GM19240 (cell line): ENCODE data around the gene SS18L1.

ENCODE experiments used
- DNase-seq: peaks from one replicate; pipeline ENCODE4 v3.0.0; 2011; ENCODE audit warnings: low spot score; ENCODE audit not compliant: insufficient read length

Gene SS18L1

DNA sequence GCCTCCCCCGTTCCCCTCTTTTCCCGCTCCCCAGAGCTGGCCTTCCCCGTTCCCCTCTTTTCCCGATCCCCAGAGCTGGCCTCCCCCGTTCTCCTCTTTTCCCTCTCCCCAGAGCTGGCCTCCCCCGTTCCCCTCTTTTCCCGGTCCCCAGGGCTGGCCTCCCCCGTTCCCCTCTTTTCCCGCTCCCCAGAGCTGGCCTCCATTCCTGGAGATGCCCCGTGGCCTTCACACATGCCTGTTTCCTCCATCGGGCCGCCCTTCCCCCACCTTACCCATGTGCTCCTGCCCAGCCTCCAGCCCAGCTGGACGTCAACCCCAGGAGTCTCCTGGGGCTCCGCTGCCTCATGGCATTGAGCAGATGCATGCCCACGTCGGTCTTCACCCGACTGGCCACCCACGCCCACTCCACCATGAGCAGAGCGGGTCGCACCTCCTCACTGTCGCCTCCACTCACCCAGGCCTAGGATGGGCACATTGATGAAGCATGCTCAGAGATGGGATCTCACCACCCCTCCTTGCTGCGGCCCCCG, 8.3 kb downstream of the SS18L1 start:
- DNase-seq = no peak

DNA sequence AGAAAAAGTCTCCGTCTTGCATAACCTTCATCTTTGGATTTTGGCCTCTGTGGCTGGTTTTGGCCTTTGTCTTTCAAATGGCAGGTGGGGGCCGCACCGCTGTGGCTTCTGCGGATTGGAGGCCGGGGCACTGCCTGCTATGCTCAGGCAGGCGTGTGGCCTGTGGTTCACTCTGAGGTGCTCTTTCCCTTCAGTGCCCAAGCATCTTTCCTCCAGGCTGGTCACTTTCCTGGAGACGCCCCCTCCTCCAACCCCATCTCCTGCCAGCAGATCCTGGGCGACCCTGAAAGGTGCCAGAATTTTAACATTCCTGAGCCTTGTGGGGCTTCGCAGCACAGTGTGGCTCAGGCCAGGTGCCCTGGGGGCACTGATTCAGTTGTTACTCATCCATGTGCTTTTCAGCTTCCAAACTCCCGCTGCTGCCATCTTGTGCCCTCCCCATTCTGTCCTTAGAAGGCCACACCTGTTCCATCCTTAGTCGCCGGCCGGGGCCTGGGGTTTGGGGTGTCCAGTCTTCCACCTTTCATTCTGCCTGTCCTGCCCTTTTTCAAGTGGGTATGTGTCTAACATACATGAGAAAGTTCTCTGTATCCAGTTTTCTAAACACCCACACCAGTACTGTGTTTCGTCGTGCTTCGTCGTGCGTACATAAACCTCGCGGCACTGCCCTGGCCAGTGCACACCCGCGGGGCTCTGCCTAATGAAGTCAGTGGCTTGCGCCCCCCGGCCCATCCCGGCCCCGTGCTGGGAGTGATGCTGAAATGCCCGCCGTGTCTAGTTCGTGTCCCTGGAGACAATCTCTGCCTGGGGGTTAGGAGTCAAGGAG, 12.1 kb downstream of the SS18L1 start:
- DNase-seq = no peak

DNA sequence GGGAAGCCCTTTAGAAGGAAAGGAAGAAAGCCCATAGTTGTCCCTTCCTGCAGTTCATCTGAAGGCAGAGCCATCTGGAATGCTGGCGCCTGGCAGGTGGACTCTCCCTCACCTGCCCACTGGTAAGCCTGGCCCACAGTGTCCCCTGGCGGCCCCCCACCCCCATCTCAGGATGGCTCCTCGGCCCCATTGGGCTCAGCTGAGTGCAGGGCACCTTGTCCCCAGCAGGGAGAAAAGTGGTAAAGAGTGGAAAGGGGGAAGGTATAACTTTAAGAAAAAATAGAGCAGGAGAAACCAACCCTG, 12.6 kb downstream of the SS18L1 start:
- no peak for DNase-seq

GRCh38 chr20:62156592-62157386, 13.2 kb downstream of the SS18L1 start:
- DNase-seq = peak; percentile 79

GRCh38 chr20:62157387-62158087, 14.0 kb downstream of the SS18L1 start:
- DNase-seq = no peak

DNA sequence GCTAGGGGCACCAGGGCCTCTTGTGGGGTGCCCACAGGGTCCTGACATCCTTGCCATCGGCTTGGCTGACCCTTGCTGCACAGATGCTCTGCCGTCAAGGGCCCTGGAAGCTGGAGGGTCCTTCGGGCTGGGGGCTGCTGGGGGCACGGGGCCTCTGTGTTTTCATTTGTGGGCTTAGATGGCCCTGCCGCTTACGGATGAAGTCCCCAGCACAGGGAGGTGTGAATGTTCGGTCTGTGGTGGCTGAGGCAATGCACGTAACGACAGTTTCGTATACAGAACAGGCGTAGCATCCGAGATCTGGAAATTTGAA, 14.5 kb downstream of the SS18L1 start:
- no peak for DNase-seq

GRCh38 chr20:62158541-62158940, 15.0 kb downstream of the SS18L1 start:
- no peak for DNase-seq

DNA sequence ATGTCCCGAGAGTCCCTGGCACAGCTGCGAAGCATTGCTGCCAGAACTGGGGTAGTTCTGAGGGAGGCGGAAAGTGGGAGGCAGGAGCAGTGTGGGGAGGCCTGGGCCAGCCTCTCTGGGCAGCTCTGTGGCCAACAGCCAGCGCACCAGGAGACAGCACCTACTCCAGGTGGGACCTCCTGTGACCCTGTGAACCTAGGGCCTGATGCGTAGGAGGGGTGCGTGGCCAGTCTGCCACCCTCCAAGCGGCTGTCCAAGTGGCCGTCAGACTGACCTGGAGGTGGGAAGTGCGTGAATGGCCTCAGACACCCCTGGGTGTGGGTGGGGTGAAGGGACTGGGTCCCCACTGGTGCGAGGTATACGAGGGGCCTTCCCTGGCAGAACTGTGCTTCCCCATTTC, 15.5 kb downstream of the SS18L1 start:
- DNase-seq = no peak

DNA sequence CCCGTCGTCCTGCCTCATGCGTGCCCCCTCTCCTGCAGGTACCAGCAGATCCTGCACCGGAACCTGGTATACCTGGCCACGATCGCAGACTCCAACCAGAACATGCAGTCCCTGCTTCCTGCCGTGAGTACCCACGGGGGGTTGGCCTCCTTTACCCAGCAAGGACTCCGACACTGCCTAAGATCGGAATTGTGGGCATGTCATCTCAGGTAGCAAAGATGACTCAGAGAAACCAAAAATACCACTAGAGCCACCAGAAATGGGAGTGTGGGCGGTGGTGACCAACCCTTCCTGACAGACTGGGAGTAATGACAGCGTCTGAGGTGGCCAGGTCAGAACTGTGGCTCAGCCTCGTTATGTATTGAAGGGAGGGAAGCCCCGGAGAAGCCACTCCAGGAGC, 16.3 kb downstream of the SS18L1 start:
- no peak for DNase-seq

GRCh38 chr20:62160253-62160652, 16.7 kb downstream of the SS18L1 start:
- no peak for DNase-seq

GRCh38 chr20:62160876-62161275, 17.3 kb downstream of the SS18L1 start:
- no peak for DNase-seq

GRCh38 chr20:62161347-62161746, 17.8 kb downstream of the SS18L1 start:
- no peak for DNase-seq

- DNase-seq = no peak
Measured at GRCh38 chr20:62162765-62163484, 19.4 kb downstream of the SS18L1 start.

DNA sequence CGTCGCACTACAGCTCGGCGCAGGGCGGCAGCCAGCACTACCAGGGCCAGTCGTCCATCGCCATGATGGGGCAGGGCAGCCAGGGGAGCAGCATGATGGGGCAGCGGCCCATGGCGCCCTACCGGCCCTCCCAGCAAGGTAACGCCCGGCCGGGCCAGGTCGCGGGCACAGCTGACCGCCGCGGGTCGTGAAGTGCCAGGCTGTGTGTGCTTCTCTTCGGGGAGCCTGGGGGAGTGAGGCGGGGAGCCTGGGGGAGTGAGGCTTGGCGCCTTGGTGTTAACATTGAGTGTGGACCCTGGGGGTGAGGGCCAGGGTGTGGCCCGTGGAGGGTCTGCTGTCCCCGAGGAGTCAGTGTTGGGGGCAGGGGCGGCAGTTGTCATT, 19.9 kb downstream of the SS18L1 start:
- no peak for DNase-seq

DNA sequence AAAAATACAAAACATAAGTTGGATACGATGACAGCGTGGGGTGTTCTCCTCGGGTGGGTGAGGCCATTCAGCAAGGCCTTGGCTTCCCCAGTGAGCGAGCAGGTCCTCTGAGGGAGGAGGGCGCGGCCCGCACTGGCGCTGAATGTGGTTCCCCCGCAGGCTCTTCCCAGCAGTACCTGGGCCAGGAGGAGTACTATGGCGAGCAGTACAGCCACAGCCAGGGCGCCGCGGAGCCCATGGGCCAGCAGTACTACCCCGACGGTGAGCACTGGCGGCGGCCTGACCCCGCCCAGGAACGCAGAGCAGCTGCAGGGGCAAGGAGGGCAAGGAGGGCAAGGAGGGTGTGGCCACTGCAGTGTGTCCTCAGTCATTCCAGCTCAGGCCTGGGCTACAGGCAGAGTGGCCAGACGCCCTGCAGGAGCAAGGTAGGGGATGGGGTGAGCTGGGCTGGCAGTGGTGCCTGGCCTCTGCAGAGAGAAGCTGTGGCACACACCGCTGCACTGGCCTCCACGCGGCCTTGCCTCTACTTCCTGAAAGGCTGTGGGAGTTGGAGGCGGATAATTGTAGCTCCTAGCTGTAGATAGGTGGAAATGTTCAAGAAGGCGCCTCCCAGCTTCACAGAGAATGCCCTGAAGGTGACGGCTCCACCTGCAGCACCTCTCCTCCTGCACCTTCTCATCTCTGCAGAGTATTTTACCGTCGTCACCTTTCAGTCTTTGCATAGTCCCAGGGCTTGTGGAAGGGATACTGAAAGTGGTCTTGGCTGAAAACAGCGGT, 20.6 kb downstream of the SS18L1 start:
- DNase-seq = no peak

DNA sequence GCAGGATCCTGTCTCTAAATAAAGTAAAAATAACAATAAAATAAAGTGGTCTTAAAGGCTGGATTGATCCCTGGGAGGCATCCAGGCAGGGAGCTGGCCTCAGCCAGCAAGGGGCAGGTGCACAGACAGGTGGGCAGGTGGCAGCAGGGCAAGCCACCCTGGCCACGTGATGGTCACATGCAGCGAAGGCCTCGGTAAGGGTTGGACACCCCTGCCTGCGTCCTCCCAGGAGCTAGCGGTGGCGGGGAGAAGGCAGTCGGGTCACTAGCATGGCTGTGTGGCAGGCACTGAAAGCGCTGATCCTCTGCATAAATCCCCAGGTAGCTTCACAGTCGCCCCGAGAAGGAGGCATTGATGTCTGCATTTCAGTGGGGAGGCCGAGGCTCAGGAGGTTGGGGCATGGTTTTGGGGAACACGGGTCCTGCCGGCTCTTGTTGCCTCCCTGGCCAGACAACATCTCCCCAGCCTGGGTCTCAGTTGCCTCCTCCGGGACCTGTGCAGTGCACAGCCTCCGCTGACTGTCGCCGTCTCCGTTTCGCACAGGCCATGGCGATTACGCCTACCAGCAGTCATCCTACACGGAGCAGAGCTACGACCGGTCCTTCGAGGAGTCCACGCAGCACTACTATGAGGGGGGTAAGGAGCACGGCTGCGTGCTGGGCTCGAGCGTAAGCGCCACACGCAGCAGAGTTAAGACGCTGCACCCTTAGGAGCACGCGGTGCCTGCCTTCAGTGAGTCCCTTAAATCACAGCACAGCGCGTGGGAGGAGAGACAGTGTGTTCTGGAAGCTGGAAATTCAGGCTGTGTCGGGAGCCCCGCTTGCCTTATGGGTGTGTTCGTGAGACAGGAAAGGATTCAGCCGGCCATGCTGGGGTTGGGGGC, 21.6 kb downstream of the SS18L1 start:
- DNase-seq = no peak

GRCh38 chr20:62165762-62166399, 22.3 kb downstream of the SS18L1 start:
- DNase-seq = no peak

GRCh38 chr20:62167474-62167873, 23.9 kb downstream of the SS18L1 start:
- no peak for DNase-seq

- DNase-seq = no peak
Measured at GRCh38 chr20:62168061-62168460, 24.5 kb downstream of the SS18L1 start.
